GM13976 (cell line): ENCODE data around the gene ANXA11.

ENCODE experiments used
- DNase-seq: peaks from one replicate; pipeline ENCODE4 v3.0.0; 2012; ENCODE audit warnings: low spot score
- in situ Hi-C: fragments of 300-500 bp; cut with MboI; formaldehyde crosslinking; loops from one replicate; pipeline ENCODE4 v1.12.0; 2022; ENCODE audit warnings: low sequenced_read_pairs, mixed read lengths, inconsistent platforms; ENCODE audit not compliant: unreplicated experiment
- TF ChIP-seq, protein P1 (sequence below): IDR thresholded peaks from 2 replicates; pipeline ENCODE4 v1.5.1; 2012; ENCODE audit warnings: borderline replicate concordance, mild to moderate bottlenecking; ENCODE audit not compliant: insufficient read depth; ENCODE audit errors: extremely low read depth, missing control alignments, control extremely low read depth

Gene ANXA11

DNA sequence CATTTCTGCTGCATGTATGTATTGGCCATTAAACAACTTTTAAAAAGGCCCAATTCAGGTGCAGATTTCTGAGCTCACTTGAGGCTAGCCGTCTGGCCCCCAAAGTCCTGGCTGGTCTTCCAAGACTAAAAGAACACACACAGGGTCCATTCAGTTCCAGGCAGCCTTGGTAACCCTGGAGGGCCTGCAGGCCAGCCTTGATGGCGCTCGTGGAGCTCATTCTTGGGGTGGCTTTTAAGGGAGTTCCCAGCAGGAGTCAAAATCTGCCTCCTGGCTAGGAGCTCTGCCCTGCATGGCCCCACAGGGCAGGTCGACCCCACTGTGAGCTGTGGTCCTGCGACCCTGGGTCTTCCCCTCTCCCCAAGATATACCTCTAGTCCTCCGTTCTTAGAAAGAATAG is 28.8 kb downstream of the ANXA11 start:
- in situ Hi-C loops = no loop called here
- DNase-seq = no peak
- TF ChIP-seq, protein P1, sequence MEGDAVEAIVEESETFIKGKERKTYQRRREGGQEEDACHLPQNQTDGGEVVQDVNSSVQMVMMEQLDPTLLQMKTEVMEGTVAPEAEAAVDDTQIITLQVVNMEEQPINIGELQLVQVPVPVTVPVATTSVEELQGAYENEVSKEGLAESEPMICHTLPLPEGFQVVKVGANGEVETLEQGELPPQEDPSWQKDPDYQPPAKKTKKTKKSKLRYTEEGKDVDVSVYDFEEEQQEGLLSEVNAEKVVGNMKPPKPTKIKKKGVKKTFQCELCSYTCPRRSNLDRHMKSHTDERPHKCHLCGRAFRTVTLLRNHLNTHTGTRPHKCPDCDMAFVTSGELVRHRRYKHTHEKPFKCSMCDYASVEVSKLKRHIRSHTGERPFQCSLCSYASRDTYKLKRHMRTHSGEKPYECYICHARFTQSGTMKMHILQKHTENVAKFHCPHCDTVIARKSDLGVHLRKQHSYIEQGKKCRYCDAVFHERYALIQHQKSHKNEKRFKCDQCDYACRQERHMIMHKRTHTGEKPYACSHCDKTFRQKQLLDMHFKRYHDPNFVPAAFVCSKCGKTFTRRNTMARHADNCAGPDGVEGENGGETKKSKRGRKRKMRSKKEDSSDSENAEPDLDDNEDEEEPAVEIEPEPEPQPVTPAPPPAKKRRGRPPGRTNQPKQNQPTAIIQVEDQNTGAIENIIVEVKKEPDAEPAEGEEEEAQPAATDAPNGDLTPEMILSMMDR = no peak

DNA sequence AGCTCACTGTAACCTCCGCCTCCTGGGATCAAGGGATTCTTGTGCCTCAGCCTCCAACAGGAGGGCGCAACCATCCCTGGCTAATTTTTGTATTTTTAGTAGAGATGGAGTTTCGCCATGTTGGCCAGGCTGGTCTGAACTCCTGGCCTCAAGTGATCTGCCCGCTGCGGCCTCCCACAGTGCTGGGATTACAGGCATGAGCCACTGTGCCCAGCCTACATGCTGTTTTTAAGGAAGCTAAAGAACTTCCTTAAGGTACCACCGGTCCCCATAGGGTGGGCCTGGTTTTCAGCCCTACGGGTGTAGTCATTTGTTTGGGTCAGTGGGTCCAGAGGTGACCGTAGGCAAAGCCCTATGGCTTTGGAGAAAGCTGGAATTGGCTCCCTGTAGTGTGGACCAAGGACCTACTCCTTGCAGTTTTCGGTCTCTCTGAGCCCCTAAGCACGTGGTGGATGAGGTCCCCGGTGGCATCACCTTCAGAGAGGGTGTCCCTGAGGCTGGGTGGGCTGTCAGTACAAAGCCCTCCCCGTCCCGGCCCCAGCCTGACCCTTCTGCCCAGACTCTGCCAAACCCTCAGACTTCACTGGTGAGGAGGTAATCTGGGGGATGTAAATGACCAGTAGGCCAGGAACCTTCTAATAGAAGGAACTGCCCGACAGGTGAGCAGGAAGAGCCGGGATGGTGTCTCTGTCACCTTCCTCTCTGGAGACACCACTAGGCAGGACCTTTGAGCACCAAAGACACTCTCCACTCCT is 30.5 kb downstream of the ANXA11 start:
- in situ Hi-C loops = no loop called here
- DNase-seq = no peak
- TF ChIP-seq, protein P1 = no peak

DNA sequence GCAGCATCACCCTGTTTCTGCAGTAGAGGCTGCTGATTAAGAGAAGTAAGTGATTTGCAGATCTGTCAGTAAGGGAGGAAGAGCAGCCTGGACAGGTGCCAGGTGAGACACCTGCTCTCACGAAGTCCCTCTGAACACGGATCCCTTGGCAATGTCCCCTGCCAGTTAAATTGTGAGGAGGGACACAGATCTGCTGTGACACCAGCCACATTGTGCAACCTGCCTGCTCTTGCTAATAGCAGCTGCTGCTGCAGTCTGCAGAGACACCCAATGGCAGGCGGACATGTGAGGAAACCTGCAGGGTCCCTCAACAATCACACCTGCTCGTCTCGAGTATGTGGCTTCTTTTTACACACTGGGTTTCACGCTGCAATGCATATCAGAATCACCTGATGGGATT is 31.9 kb downstream of the ANXA11 start:
- no peak for DNase-seq
- TF ChIP-seq, protein P1 = no peak
- in situ Hi-C loops = no loop called here

DNA sequence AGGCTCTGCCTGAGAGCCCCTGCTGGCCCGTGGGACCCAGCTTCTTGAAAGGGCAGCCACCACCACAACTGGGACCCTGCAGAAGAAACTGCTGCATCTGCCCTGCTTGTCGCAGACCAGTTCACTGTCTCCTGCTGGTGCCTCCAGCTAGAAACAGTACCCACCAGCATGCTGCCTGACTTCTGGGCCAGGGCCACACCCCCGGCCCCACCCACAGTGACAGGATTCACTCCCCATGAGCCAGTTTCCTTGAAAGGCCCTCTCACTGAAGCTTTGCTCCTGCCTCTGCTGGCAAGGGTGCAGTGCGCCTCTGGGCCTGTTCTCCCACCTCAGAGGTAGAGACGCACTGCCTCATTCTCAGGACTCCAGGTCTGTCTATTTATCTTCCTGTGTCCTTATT is 32.4 kb downstream of the ANXA11 start:
- no peak for DNase-seq
- in situ Hi-C loops = no loop called here
- TF ChIP-seq, protein P1 = no peak

DNA sequence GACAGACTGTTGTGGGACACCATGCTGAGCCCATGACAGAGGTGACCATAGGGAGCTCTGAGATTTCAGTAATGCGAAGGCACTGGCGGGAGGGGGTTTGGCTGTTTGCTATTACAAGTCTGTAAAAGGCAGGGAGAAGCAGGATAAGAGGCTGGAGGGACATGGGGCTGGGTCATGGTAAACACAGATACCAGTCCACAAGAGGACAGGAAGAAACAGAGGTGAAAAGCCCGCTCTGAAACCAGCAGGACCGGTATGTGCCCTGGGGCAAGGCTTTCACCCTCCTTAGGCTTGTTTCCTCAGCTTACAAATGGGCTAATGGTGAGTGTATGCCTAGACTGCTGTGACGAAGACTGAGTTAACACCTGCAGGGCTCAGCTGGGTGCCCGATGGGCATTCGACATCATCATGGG is 34.1 kb downstream of the ANXA11 start:
- in situ Hi-C loops = no loop called here
- TF ChIP-seq, protein P1 = no peak
- no peak for DNase-seq

DNA sequence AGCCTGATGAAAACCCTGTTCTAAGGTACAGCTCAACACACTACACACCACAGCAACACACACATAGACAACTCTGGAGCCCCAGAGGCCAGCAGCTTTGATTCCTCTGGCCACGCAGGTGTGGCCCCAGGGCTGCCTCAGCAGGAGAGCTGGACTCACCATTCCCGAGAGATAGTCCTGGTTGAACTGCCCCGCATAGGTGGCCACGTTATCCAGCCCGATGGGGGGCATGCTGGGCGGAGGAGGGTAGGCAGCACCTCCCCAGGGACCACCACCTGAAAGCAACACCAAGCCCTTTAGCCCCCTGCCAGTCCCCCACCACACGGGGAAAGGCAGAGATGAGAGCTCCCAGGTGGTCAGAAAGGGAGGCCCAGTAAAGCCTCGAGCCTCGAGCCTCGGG is 34.7 kb downstream of the ANXA11 start:
- TF ChIP-seq, protein P1 = no peak
- DNase-seq = no peak
- in situ Hi-C loops = no loop called here
